ENCODE measurements around the gene TSPAN1.

DNA sequence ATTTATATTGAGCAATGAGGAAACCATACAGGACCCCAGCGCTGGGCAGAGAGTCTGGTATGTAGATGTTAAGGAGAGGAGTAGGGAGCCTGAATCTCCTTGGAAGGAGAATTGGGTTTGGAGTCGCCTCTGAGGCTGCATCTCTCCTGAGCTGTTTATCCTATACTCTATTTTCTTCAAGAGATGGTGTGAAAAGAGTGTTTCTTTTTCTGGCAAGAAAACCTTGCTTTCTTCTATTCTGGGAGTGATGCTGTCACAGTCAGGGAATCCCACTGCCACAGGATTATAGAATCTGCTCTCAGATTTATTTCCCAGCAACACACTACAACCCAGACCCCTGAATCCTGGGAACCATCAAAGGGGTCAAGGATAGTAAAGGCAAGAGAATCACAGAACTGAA lies 31.5 kb downstream of the TSPAN1 start:
- TF ChIP-seq GATA2 (IDR thresholded peaks at IDR 0.05; ENCODE audit: low read depth, low read length), result no peak
- TF ChIP-seq GATA3 (IDR thresholded peaks at IDR 0.05; ENCODE audit: low read depth, low read length), result no peak

Measured in SH-SY5Y (cell line).